GM12891 (cell line): ENCODE measurements around the gene CCDC24.

ENCODE experiments used
- DNase-seq: peaks from one replicate; pipeline ENCODE4 v3.0.0; 2011; ENCODE audit warnings: low spot score; ENCODE audit not compliant: insufficient read length
- FAIRE-seq: peaks from 2 replicates; lab custom pipeline; 2011; peaks lifted over from hg19 to GRCh38; lab: Jason Lieb, UNC
- PAX5 ChIP-seq: IDR thresholded peaks from 2 replicates; pipeline ENCODE4 v1.6.1; 2011; ENCODE audit warnings: low read length, moderate library complexity, mild to moderate bottlenecking; ENCODE audit not compliant: insufficient read depth, severe bottlenecking
- POLR2A ChIP-seq: IDR thresholded peaks from 2 replicates; pipeline ENCODE4 v1.6.1; 2011; ENCODE audit warnings: low read depth, low read length, control low read depth
- POLR2AphosphoS5 ChIP-seq: IDR thresholded peaks from 2 replicates; pipeline ENCODE4 v1.6.1; 2011; ENCODE audit warnings: low read depth, low read length, control low read depth
- POU2F2 ChIP-seq: IDR thresholded peaks from 2 replicates; pipeline ENCODE4 v1.6.1; 2011; ENCODE audit warnings: low read depth, mild to moderate bottlenecking, control low read depth, low read length, moderate library complexity
- SPI1 ChIP-seq: IDR thresholded peaks from 2 replicates; pipeline ENCODE4 v1.6.1; 2011; ENCODE audit warnings: low read depth, low read length, control low read depth
- TAF1 ChIP-seq: IDR thresholded peaks from 2 replicates; pipeline ENCODE4 v1.6.1; 2011; ENCODE audit warnings: low read depth, low read length, control low read depth

Gene CCDC24

GRCh38 chr1:43951021-43951985 is 40.1 kb upstream of the CCDC24 start:
- DNase-seq (no peak), FAIRE-seq (no peak)
- TF ChIP-seq SPI1 (no peak), TAF1 (no peak), POU2F2 (no peak)

- no peak for FAIRE-seq
- no peak for TF ChIP-seq PAX5
- TF ChIP-seq TAF1 = no peak
- no peak for TF ChIP-seq SPI1
- TF ChIP-seq POLR2A = no peak
- no peak for TF ChIP-seq POLR2AphosphoS5
- no peak for TF ChIP-seq POU2F2
- DNase-seq = no peak
These were observed 38.6 kb upstream of the CCDC24 start for GRCh38 chr1:43952731-43953346.

GRCh38 chr1:43953361-43953760 is 38.0 kb upstream of the CCDC24 start:
- FAIRE-seq = no peak
- no peak for TF ChIP-seq POU2F2
- TF ChIP-seq SPI1 = no peak
- no peak for TF ChIP-seq TAF1
- no peak for TF ChIP-seq PAX5
- no peak for TF ChIP-seq POLR2AphosphoS5
- TF ChIP-seq POLR2A = no peak
- DNase-seq = no peak

GRCh38 chr1:43954036-43954435 is 37.4 kb upstream of the CCDC24 start:
- DNase-seq = no peak
- no peak for FAIRE-seq
- TF ChIP-seq PAX5 (no peak), POLR2AphosphoS5 (no peak), POU2F2 (no peak), POLR2A (no peak), SPI1 (no peak), TAF1 (no peak)

- TF ChIP-seq PAX5 (no peak), POU2F2 (no peak), TAF1 (no peak), POLR2A (no peak), SPI1 (no peak), POLR2AphosphoS5 (no peak)
- DNase-seq (no peak), FAIRE-seq (no peak)
These were observed 35.2 kb upstream of the CCDC24 start for GRCh38 chr1:43956234-43956633.

- no peak for FAIRE-seq
- DNase-seq = no peak
- TF ChIP-seq SPI1 = no peak
- no peak for TF ChIP-seq POLR2A
- no peak for TF ChIP-seq TAF1
- TF ChIP-seq POU2F2 = no peak
- TF ChIP-seq POLR2AphosphoS5 = no peak
- TF ChIP-seq PAX5 = no peak
These were observed 33.9 kb upstream of the CCDC24 start for GRCh38 chr1:43957407-43958040.

- FAIRE-seq = no peak
- DNase-seq = no peak
- no peak for TF ChIP-seq TAF1
These were observed 32.8 kb upstream of the CCDC24 start for GRCh38 chr1:43958351-43959255.

GRCh38 chr1:43960798-43961197 is 30.6 kb upstream of the CCDC24 start:
- FAIRE-seq = no peak
- no peak for DNase-seq
- no peak for TF ChIP-seq TAF1

- TF ChIP-seq TAF1 (no peak), SPI1 (no peak), POLR2AphosphoS5 (no peak), PAX5 (no peak), POU2F2 (no peak), POLR2A (no peak)
- FAIRE-seq (no peak), DNase-seq (no peak)
These were observed 29.7 kb upstream of the CCDC24 start for GRCh38 chr1:43961692-43962091.
